ENCODE measurements around the gene ERBIN.
A peak's percentile ranks its signal among the peaks of the same experiment; 100 is the strongest.
"Not testable (repeated sequence)": the region's sequence is repeated elsewhere in the genome, so short reads cannot be mapped to it uniquely, and the experiment has no call there.

Gene ERBIN

GRCh38 chr5:66013397-66013796, 87.0 kb downstream of the ERBIN start:
- no peak for DNase-seq

- no peak for DNase-seq
These were observed 87.5 kb downstream of the ERBIN start for GRCh38 chr5:66013906-66014305.

- no peak for DNase-seq
These were observed 89.0 kb downstream of the ERBIN start for GRCh38 chr5:66015196-66015960.

GRCh38 chr5:66021585-66021984, 95.2 kb downstream of the ERBIN start:
- peak in 1 of 2 experiments; percentile 20 for DNase-seq

- DNase-seq: no peak
These were observed 112.9 kb downstream of the ERBIN start for GRCh38 chr5:66039296-66039695.

GRCh38 chr5:66039701-66040100, 113.3 kb downstream of the ERBIN start:
- DNase-seq: no peak

- DNase-seq: no peak
These were observed 115.3 kb downstream of the ERBIN start for GRCh38 chr5:66041627-66042026.

- DNase-seq: no peak
These were observed 130.9 kb downstream of the ERBIN start for GRCh38 chr5:66057239-66057638.

- DNase-seq: not testable (repeated sequence)
These were observed 134.9 kb downstream of the ERBIN start for GRCh38 chr5:66061320-66061719.

GRCh38 chr5:66063061-66063460, 136.7 kb downstream of the ERBIN start:
- not testable (repeated sequence) for DNase-seq

- no peak for DNase-seq
These were observed 140.5 kb downstream of the ERBIN start for GRCh38 chr5:66066826-66067225.

- DNase-seq: no peak
These were observed 145.7 kb downstream of the ERBIN start for GRCh38 chr5:66072031-66072430.

- DNase-seq: peak; percentile 50 to 73
These were observed 148.5 kb downstream of the ERBIN start for GRCh38 chr5:66074901-66075300.

- no peak for DNase-seq
These were observed 154.3 kb downstream of the ERBIN start for GRCh38 chr5:66080664-66081063.

GRCh38 chr5:66089384-66089783, 163.0 kb downstream of the ERBIN start:
- DNase-seq: no peak

GRCh38 chr5:66100851-66101250, 174.5 kb downstream of the ERBIN start:
- no peak for DNase-seq

GRCh38 chr5:66113160-66113559, 186.8 kb downstream of the ERBIN start:
- DNase-seq: no peak

- DNase-seq: no peak
These were observed 191.9 kb downstream of the ERBIN start for GRCh38 chr5:66118304-66118703.

GRCh38 chr5:66122379-66123034, 196.1 kb downstream of the ERBIN start:
- DNase-seq: no peak

- peak; percentile 53 to 80 for DNase-seq
These were observed 202.8 kb downstream of the ERBIN start for GRCh38 chr5:66129144-66129543.

- no peak for DNase-seq
These were observed 204.1 kb downstream of the ERBIN start for GRCh38 chr5:66130493-66130892.
